Measurements from ENCODE around the gene RENBP.
A peak's percentile ranks its signal among the peaks of the same experiment; 100 is the strongest.

Gene RENBP

GRCh38 chrX:153945956-153946943 lies 1.8 kb upstream of the RENBP start:
- TF ChIP-seq CTCF (IDR thresholded peaks at IDR 0.05) (no peak), ZFX (IDR thresholded peaks at IDR 0.05; ENCODE audit: borderline replicate concordance) (no peak)
- H3K27ac ChIP-seq = 0 out of 2 replicates have a peak overlapping the region, but pooled peaks have one; percentile 18

- 0 out of 2 replicates have a peak overlapping the region, but pooled peaks have one; percentile 31 for H3K27ac ChIP-seq
- no peak for TF ChIP-seq ZFX (IDR thresholded peaks at IDR 0.05; ENCODE audit: borderline replicate concordance)
- no peak for TF ChIP-seq CTCF (IDR thresholded peaks at IDR 0.05)
Observed at GRCh38 chrX:153944800-153945150, 332 bp upstream of the RENBP start.

GRCh38 chrX:153941336-153942252 lies 2.8 kb downstream of the RENBP start:
- no peak overlapping the region for H3K27ac ChIP-seq
- no peak for TF ChIP-seq ZFX (IDR thresholded peaks at IDR 0.05; ENCODE audit: borderline replicate concordance)
- no peak for TF ChIP-seq CTCF (IDR thresholded peaks at IDR 0.05)

GRCh38 chrX:153939573-153939972 lies 4.9 kb downstream of the RENBP start:
- TF ChIP-seq CTCF (IDR thresholded peaks at IDR 0.05) = no peak

GRCh38 chrX:153938226-153938786 lies 6.1 kb downstream of the RENBP start:
- TF ChIP-seq ZFX (IDR thresholded peaks at IDR 0.05; ENCODE audit: borderline replicate concordance) = no peak
- TF ChIP-seq CTCF (IDR thresholded peaks at IDR 0.05) = no peak
- H3K27ac ChIP-seq = no peak overlapping the region

More at GRCh38 chrX:153939573-153939972, 4.9 kb downstream of the RENBP start:
- H3K27ac ChIP-seq = no peak overlapping the region

GRCh38 chrX:153937056-153937455 lies 7.4 kb downstream of the RENBP start:
- H3K27ac ChIP-seq = no peak overlapping the region
- TF ChIP-seq CTCF (IDR thresholded peaks at IDR 0.05) = no peak
- no peak for TF ChIP-seq ZFX (IDR thresholded peaks at IDR 0.05; ENCODE audit: borderline replicate concordance)

Measured in 22Rv1 (cell line).